Spleen (tissue), 11 donors: ENCODE measurements around the gene SNAPC2. TPM values are rescaled to one million over a fixed set of nuclear protein-coding genes. Genes with fewer than 3 reads are reported as not detected.
A peak's percentile ranks its signal among the peaks of the same experiment; 100 is the strongest.
"Not testable (repeated sequence)": the region's sequence is repeated elsewhere in the genome, so short reads cannot be mapped to it uniquely, and the experiment has no call there.

Experiments used
- DNase-seq: peaks from one replicate; pipeline ENCODE4 v3.0.0-alpha.2; 2020
- H3K27ac ChIP-seq, 8 donors: fragments of 200-600 bp; sonication (generic) in 7 of 8; 1 replicate in 4 of 8; 2 replicates in 4 of 8; pipeline versions ENCODE4 v1.5.0 to v1.8.0; 2016 to 2021; ENCODE audit warnings: inconsistent platforms in 4 of 8, mild to moderate bottlenecking in 4 of 8, moderate library complexity in 1 of 8
- H3K27me3 ChIP-seq, 7 donors: fragments of 200-600 bp; sonication (generic) in 6 of 7; replicated peaks in 1 of 7; 1 replicate in 4 of 7; 2 replicates in 3 of 7; pipeline versions ENCODE4 v1.5.0 to v1.8.0; 2016 to 2021; ENCODE audit warnings: inconsistent platforms in 3 of 7, mild to moderate bottlenecking in 1 of 7
- H3K36me3 ChIP-seq, 6 donors: fragments of 200-600 bp; sonication (generic) in 5 of 6; 1 replicate in 4 of 6; 2 replicates in 2 of 6; pipeline versions ENCODE4 v1.5.0 to v1.8.0; 2016 to 2021; ENCODE audit warnings: inconsistent platforms in 2 of 6
- H3K4me1 ChIP-seq, 6 donors: fragments of 200-600 bp; sonication (generic) in 5 of 6; 1 replicate in 3 of 6; 2 replicates in 3 of 6; pipeline versions ENCODE4 v1.5.0 to v1.8.0; 2016 to 2021; ENCODE audit warnings: inconsistent platforms in 3 of 6
- H3K4me3 ChIP-seq, 8 donors: fragments of 200-600 bp; sonication (generic) in 7 of 8; 1 replicate in 4 of 8; 2 replicates in 4 of 8; pipeline versions ENCODE4 v1.5.0 to v1.8.0; 2016 to 2021; ENCODE audit warnings: inconsistent platforms in 4 of 8, mild to moderate bottlenecking in 4 of 8, moderate library complexity in 2 of 8
- H3K9me3 ChIP-seq, 8 donors: fragments of 200-600 bp; sonication (generic) in 7 of 8; 1 replicate in 4 of 8; 2 replicates in 4 of 8; pipeline versions ENCODE4 v1.5.0 to v1.8.0; 2016 to 2021; ENCODE audit warnings: inconsistent platforms in 4 of 8
- POLR2A ChIP-seq, 3 donors: fragments of 450-650 bp; IDR thresholded peaks; one replicate each; pipeline ENCODE4 v1.5.1; 2017; ENCODE audit warnings: antibody characterized with exemption in 3 of 3, mild to moderate bottlenecking in 1 of 3
- POLR2AphosphoS5 ChIP-seq, 3 donors: sonication (generic); formaldehyde crosslinking; IDR thresholded peaks; one replicate each; pipeline ENCODE4 v1.5.1; 2017; ENCODE audit warnings: antibody characterized with exemption in 3 of 3
- WGBS, 5 donors: extraction: QIAGEN DNeasy Blood & Tissue Kit in 3 of 5; methylation state at CpG; one replicate each; pipeline versions ENCODE4 v1.1.5 to v1.1.7; 2013 to 2018; 5-methylcytosine and 5-hydroxymethylcytosine counted together
- intact Hi-C: fragments of 100-400 bp; cut with DNase I; formaldehyde crosslinking; loops from one replicate; pipeline ENCODE4 v1.15.0; 2023; ENCODE audit warnings: low total_unique reads
- polyA plus RNA-seq, 3 donors: library from polyadenylated mRNA; stranded (reverse); fragments of 200-250 nt; gene quantifications; one replicate each; pipeline ENCODE4 v1.2.1, GENCODE V29; 2013
- total RNA-seq, 7 donors: library from RNA; depleted of rRNA in 3 of 7; stranded (reverse); fragments of >200 nt in 3 of 7; fragmentation: NEBNext Ultra II Directional in 4 of 7; extraction: Animal tissue kit (Norgen Biotek cat#: 25700) in 4 of 7; gene quantifications; one replicate each; pipeline versions ENCODE4 v1.1.0 to v1.2.1, GENCODE V29; 2016 to 2021
- TF ChIP-seq, protein P1 (sequence below), 11 experiments: fragments of 200-600 bp in 7 of 11; fragments of 450-650 bp in 4 of 11; sonication (generic) in 4 of 11; IDR thresholded peaks in 8 of 11; conservative IDR thresholded peaks in 3 of 11; 1 replicate in 7 of 11; 2 replicates in 4 of 11; pipeline versions ENCODE4 v1.4.0 to v1.8.0; 2016 to 2021; ENCODE audit warnings: antibody characterized with exemption in 11 of 11, inconsistent platforms in 4 of 11, mild to moderate bottlenecking in 1 of 11
- donor health status: healthy with polysubstance abuse.
- donor health status: DM: no; HTN: no; CAD: no; lungs with moderate emphysema.
- donor health status: DM: no; HTN: no; CAD: no.
- donor health status: Bipolar disorder and iron deficiency.
- donor health status: healthy.
- donor health status: DM: no; HTN: no; CAD: no.
- donor health status: DM: yes; HTN: yes; CAD: no.

Gene SNAPC2
- total and polyA plus RNA-seq, 10 donors: 13.1 to 23.9 (median 18.5) TPM

GRCh38 chr19:7928741-7929701 lies 8.9 kb downstream of the SNAPC2 start:
- Histone ChIP-seq H3K4me1 (peaks cover 11 to 94% (median 61%) of the 10 kb centered on the region in 6 donors), H3K36me3 (peaks cover 4 to 58% (median 38%) of the 10 kb centered on the region in 6 donors), H3K27ac (peak overlapping the region; percentile 32 to 84 (median 73)), H3K9me3 (no peaks in the 10 kb centered on the region), H3K4me3 (no peak overlapping the region), H3K27me3 (peaks cover 0 to 14% (median 0%) of the 10 kb centered on the region in 7 donors)
- intact Hi-C loops: no loop called here
- no peak for DNase-seq
- TF ChIP-seq POLR2AphosphoS5 (IDR thresholded peaks at IDR 0.05): peak in 2 of 3 donors; percentile 24 to 43
- TF ChIP-seq POLR2A (IDR thresholded peaks at IDR 0.05): no peak
- TF ChIP-seq, protein P1, sequence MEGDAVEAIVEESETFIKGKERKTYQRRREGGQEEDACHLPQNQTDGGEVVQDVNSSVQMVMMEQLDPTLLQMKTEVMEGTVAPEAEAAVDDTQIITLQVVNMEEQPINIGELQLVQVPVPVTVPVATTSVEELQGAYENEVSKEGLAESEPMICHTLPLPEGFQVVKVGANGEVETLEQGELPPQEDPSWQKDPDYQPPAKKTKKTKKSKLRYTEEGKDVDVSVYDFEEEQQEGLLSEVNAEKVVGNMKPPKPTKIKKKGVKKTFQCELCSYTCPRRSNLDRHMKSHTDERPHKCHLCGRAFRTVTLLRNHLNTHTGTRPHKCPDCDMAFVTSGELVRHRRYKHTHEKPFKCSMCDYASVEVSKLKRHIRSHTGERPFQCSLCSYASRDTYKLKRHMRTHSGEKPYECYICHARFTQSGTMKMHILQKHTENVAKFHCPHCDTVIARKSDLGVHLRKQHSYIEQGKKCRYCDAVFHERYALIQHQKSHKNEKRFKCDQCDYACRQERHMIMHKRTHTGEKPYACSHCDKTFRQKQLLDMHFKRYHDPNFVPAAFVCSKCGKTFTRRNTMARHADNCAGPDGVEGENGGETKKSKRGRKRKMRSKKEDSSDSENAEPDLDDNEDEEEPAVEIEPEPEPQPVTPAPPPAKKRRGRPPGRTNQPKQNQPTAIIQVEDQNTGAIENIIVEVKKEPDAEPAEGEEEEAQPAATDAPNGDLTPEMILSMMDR (IDR thresholded peaks at IDR 0.05 in 8 of 11, conservative IDR thresholded peaks at IDR 0.05 in 3 of 11): peak in 6 of 11 experiments; percentile 12 to 63 (median 38)
- WGBS, 5 donors: 58 to 77% (median 66%) methylated on average over 24 of the region's 24 CpGs

- H3K36me3 ChIP-seq: peaks cover 4 to 68% (median 47%) of the 10 kb centered on the region in 6 donors
- H3K4me3 ChIP-seq, H3K27me3 ChIP-seq, intact Hi-C loops, DNase-seq, H3K9me3 ChIP-seq: not testable (repeated sequence)
- peaks cover 8 to 93% (median 60%) of the 10 kb centered on the region in 6 donors for H3K4me1 ChIP-seq
- peak overlapping the region in 5 of 8 donors; percentile 67 to 84 (median 83) for H3K27ac ChIP-seq
- WGBS, 5 donors: 58 to 82% (median 79%) methylated on average over 8 to 11 of the region's 11 CpGs
Observed at GRCh38 chr19:7930030-7930429, 9.9 kb downstream of the SNAPC2 start.

GRCh38 chr19:7930765-7931164 lies 10.6 kb downstream of the SNAPC2 start:
- Histone ChIP-seq H3K27ac (peak overlapping the region; percentile 48 to 85 (median 81)), H3K4me1 (peaks cover 8 to 86% (median 54%) of the 10 kb centered on the region in 6 donors), H3K4me3 (no peak overlapping the region), H3K9me3 (no peaks in the 10 kb centered on the region), H3K27me3 (peaks cover 0 to 1% (median 0%) of the 10 kb centered on the region in 7 donors), H3K36me3 (peaks cover 4 to 76% (median 55%) of the 10 kb centered on the region in 6 donors)
- intact Hi-C loops: no loop called here
- no peak for DNase-seq
- 79 to 89% (median 87%) methylated on average over 7 of the region's 7 CpGs for WGBS, 5 donors
- TF ChIP-seq, protein P1 (IDR thresholded peaks at IDR 0.05 in 8 of 11, conservative IDR thresholded peaks at IDR 0.05 in 3 of 11): no peak
- TF ChIP-seq POLR2AphosphoS5 (IDR thresholded peaks at IDR 0.05): no peak
- no peak for TF ChIP-seq POLR2A (IDR thresholded peaks at IDR 0.05)

DNA sequence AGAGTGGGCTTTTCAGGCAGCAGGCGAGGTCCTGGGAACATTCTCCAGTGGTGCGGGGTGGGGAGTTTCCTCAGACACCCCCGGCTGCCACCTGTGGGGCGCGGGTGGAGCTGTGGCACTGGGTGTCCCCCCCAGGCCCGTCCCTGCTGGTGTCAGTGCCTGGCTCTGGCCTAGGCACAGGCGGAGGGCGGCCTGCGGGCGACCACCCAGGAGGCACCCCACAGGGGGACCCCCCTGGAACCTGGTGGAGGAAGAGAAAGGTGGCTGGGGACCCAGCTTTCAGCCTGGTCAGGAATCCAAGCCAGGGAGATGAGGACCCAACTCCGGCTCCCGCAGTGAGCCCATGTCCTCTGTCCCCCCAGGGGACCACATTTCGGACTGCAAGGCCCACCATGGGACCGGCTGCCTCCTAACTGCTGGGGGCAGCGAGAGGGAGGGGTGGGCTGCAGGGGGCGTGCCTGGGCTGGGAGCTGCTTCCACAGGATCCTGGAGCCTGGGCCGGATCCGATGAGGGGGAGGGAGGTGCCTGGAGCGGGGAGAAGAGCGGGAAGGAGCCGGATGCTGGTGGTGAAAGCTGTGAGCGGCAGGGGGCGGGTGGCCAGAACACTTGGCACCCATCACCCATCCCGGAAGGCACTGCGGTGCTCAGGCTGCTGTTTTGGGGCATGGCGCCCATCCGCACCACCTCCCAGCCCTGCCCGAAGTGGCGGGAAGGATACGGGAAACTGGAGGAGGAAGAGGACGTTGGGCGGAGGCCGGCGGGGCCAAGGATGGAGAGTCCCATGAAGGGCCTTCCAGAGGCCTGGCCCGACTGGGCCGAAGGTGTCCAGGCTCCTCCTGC lies 11.3 kb downstream of the SNAPC2 start:
- TF ChIP-seq POLR2AphosphoS5 (IDR thresholded peaks at IDR 0.05) (peak; percentile 79 to 87 (median 85)), POLR2A (IDR thresholded peaks at IDR 0.05) (no peak)
- Histone ChIP-seq H3K4me3 (peak overlapping the region in 1 of 8 donors; percentile 56), H3K4me1 (peaks cover 5 to 82% (median 50%) of the 10 kb centered on the region in 6 donors), H3K9me3 (no peaks in the 10 kb centered on the region), H3K36me3 (peaks cover 4 to 83% (median 62%) of the 10 kb centered on the region in 6 donors), H3K27me3 (no peaks in the 10 kb centered on the region), H3K27ac (peak overlapping the region; percentile 48 to 85 (median 81))
- DNase-seq: peak; percentile 87
- WGBS, 5 donors: 76 to 89% (median 85%) methylated on average over 34 to 36 of the region's 36 CpGs
- intact Hi-C loops: no loop called here
